Lung (tissue), 12 donors: Measurements from ENCODE around the gene HP1BP3. TPM values are rescaled to one million over a fixed set of nuclear protein-coding genes. Genes with fewer than 3 reads are reported as not detected.

Experiments
- ATAC-seq: fragments of 200-7000 bp; cut with Tn5 transposase; one replicate; pipeline ENCODE4 v1.9.1; 2020; ENCODE audit warnings: moderate number of reproducible peaks; ENCODE audit not compliant: insufficient read depth, low FRiP score
- DNase-seq, 3 donors: peaks; one replicate each; pipeline ENCODE4 v3.0.0-alpha.2; 2013 to 2017
- H3K27ac ChIP-seq, 2 donors: one replicate each; pipeline ENCODE4 v1.5.1; 2013; ENCODE audit warnings: mild to moderate bottlenecking in 2 of 2, moderate library complexity in 2 of 2, control low read depth in 1 of 2, inconsistent platforms in 1 of 2, low read depth in 1 of 2, low read length in 1 of 2
- H3K27me3 ChIP-seq, 3 donors: one replicate each; pipeline ENCODE4 v1.5.1; 2013; ENCODE audit warnings: low read length in 2 of 3; ENCODE audit not compliant: control insufficient read depth in 3 of 3, insufficient read depth in 3 of 3
- H3K36me3 ChIP-seq, 4 donors: one replicate each; pipeline ENCODE4 v1.5.1; 2013; ENCODE audit warnings: low read length in 4 of 4, mild to moderate bottlenecking in 1 of 4, moderate library complexity in 1 of 4; ENCODE audit not compliant: control insufficient read depth in 4 of 4, insufficient read depth in 4 of 4
- H3K4me1 ChIP-seq, 5 donors: one replicate each; pipeline ENCODE4 v1.5.1; 2013; ENCODE audit warnings: low read length in 5 of 5, mild to moderate bottlenecking in 2 of 5, moderate library complexity in 1 of 5; ENCODE audit not compliant: control insufficient read depth in 5 of 5, insufficient read depth in 5 of 5
- H3K4me3 ChIP-seq: one replicate; pipeline ENCODE4 v1.5.1; 2013; ENCODE audit warnings: mild to moderate bottlenecking, control low read depth, moderate library complexity
- H3K9ac ChIP-seq, 2 donors: one replicate each; pipeline ENCODE4 v1.5.1; 2013; ENCODE audit warnings: low read length in 2 of 2, control low read depth in 1 of 2; ENCODE audit not compliant: insufficient read depth in 1 of 2
- H3K9me3 ChIP-seq, 4 donors: one replicate each; pipeline ENCODE4 v1.5.1; 2013; ENCODE audit warnings: low read length in 3 of 4, mild to moderate bottlenecking in 1 of 4, moderate library complexity in 1 of 4; ENCODE audit not compliant: control insufficient read depth in 4 of 4, insufficient read depth in 3 of 4
- WGBS, 2 donors: extraction: QIAGEN DNeasy Blood & Tissue Kit; methylation state at CpG; one replicate each; pipeline ENCODE4 v1.1.7; 2013; 5-methylcytosine and 5-hydroxymethylcytosine counted together
- polyA plus RNA-seq, 2 donors: library from polyadenylated mRNA; stranded (reverse); fragments of 200-250 nt; gene quantifications; one replicate each; pipeline ENCODE4 v1.2.1, GENCODE V29; 2013
- total RNA-seq, 2 donors: library from RNA; depleted of rRNA in 1 of 2; stranded (reverse); fragments of >200 nt in 1 of 2; gene quantifications; one replicate each; pipeline ENCODE4 v1.2.1, GENCODE V29; 2014 to 2021
- TF ChIP-seq, protein P1 (sequence below): IDR thresholded peaks from 2 replicates; pipeline ENCODE4 v1.5.1; 2012; ENCODE audit warnings: mild to moderate bottlenecking; ENCODE audit errors: control extremely low read depth, extremely low read depth
- donor health status: control.
- donor health status: control.
- donor health status: Bipolar disorder and iron deficiency.
- donor health status: healthy.
- donor health status: DM: yes; HTN: yes; CAD: no.

The HP1BP3 gene
- total and polyA plus RNA-seq, 4 donors: 63.0 to 316 (median 118) TPM

- TF ChIP-seq, protein P1, sequence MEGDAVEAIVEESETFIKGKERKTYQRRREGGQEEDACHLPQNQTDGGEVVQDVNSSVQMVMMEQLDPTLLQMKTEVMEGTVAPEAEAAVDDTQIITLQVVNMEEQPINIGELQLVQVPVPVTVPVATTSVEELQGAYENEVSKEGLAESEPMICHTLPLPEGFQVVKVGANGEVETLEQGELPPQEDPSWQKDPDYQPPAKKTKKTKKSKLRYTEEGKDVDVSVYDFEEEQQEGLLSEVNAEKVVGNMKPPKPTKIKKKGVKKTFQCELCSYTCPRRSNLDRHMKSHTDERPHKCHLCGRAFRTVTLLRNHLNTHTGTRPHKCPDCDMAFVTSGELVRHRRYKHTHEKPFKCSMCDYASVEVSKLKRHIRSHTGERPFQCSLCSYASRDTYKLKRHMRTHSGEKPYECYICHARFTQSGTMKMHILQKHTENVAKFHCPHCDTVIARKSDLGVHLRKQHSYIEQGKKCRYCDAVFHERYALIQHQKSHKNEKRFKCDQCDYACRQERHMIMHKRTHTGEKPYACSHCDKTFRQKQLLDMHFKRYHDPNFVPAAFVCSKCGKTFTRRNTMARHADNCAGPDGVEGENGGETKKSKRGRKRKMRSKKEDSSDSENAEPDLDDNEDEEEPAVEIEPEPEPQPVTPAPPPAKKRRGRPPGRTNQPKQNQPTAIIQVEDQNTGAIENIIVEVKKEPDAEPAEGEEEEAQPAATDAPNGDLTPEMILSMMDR: no peak
- no peak overlapping the region for H3K27ac ChIP-seq
- no peak for DNase-seq
- H3K36me3 ChIP-seq: no peaks in the 10 kb centered on the region
- no peak overlapping the region for H3K4me3 ChIP-seq
- WGBS, 2 donors: 81 to 86% methylated on average over 4 of the region's 4 CpGs
- H3K27me3 ChIP-seq: peaks cover 0 to 19% (median 0%) of the 10 kb centered on the region in 3 donors
- H3K9me3 ChIP-seq: peaks cover 0 to 2% (median 0%) of the 10 kb centered on the region in 4 donors
- H3K9ac ChIP-seq: no peak overlapping the region
- H3K4me1 ChIP-seq: no peaks in the 10 kb centered on the region
- ATAC-seq: no peak
Measured at GRCh38 chr1:20723159-20723536, 64.0 kb downstream of the HP1BP3 start.

DNA sequence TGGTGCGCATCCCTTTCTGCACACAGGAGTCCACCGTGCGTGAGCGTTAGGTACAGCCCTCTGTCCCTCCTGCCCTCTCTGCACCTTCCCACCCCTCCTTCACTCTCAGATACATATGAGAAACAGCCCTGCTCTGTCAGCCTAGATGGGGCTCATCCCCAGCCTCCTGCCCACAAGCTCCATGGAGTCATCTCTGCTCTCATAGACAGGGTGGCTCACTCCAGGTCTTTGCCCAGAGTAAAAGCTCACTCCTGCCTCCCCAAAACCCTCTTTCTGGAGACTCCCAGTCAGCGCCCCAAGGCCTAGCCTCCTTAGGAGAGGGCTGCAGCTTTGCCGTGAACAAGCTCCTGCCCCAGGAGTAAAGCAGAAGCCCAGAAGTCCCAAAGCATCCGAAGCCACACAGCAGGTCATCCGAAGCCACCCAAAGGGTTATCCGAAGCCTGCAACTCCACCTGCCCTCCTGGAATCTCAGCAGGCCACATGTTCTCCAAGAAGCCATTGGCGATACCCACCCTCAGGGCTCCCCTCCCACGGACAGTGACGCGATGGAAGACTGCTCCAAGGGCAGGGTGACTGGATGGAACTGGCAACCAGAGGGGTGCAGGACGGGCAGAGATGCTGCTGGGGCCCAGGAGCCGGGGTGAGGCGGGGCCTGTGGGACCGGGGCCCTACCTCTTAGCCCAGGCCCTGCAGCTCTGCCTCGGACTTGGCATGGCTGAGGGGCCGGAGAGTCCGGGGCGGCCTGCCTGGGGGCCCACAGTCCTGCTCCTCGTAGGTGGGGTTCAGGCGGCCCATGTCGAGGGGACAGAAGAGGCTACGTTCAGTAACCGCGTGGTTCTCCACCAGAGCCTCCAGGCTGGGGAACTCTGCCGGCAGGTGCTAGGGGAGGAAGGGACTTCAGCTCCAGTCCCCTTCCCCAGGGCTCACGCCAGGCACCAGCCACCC is 65.7 kb downstream of the HP1BP3 start:
- no peaks in the 10 kb centered on the region for H3K36me3 ChIP-seq
- H3K9me3 ChIP-seq: peaks cover 0 to under 1% (median 0%) of the 10 kb centered on the region in 4 donors
- no peak overlapping the region for H3K9ac ChIP-seq
- TF ChIP-seq, protein P1: no peak
- no peak for ATAC-seq
- H3K27ac ChIP-seq: no peak overlapping the region
- DNase-seq: peak in 1 of 3 donors; percentile 9
- no peak overlapping the region for H3K4me3 ChIP-seq
- peaks cover 0 to 21% (median 4%) of the 10 kb centered on the region in 3 donors for H3K27me3 ChIP-seq
- WGBS, 2 donors: 93 to 94% methylated on average over 29 of the region's 29 CpGs
- H3K4me1 ChIP-seq: peaks cover 0 to 4% (median 0%) of the 10 kb centered on the region in 5 donors

DNA sequence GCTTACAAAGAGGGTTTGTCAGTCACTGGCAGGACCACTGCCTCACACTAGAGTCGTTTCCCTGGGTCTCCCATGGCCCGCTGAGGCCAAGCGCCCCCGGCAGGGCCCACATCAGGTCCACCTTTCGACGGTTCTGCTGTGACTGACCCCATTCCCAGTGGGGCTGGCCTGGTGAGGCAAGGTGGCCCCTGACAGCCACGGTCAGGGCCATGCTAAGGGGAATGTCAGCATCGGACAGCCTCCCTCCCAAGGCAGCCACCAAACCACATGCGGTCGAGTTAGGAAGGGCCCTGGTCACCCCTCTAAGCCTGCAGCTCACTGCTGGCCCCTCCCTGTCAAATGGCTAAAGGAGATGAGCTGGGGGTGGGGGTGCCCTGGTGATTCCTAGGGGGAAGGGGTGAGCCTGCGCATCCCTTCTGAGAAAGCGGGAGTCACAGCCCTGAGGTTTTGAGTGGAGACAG is 66.4 kb downstream of the HP1BP3 start:
- H3K4me1 ChIP-seq: peaks cover 0 to 4% (median 0%) of the 10 kb centered on the region in 5 donors
- WGBS, 2 donors: 92 to 94% methylated on average over 12 of the region's 12 CpGs
- no peak overlapping the region for H3K27ac ChIP-seq
- H3K9me3 ChIP-seq: no peaks in the 10 kb centered on the region
- no peaks in the 10 kb centered on the region for H3K36me3 ChIP-seq
- no peak overlapping the region for H3K9ac ChIP-seq
- no peak overlapping the region for H3K4me3 ChIP-seq
- DNase-seq: no peak
- H3K27me3 ChIP-seq: peaks cover 0 to 23% (median 5%) of the 10 kb centered on the region in 3 donors
- ATAC-seq: no peak
- TF ChIP-seq, protein P1: no peak
